Mucosa of descending colon (tissue), 3 donors: ENCODE data around the gene NELFB. TPM values are rescaled to one million over a fixed set of nuclear protein-coding genes. Genes with fewer than 3 reads are reported as not detected.

Experiments
- ATAC-seq: fragments of 200-7000 bp; cut with Tn5 transposase; one replicate; pipeline ENCODE4 v1.9.1; 2020; ENCODE audit warnings: mild to moderate bottlenecking, moderate library complexity
- DNase-seq, 3 donors: peaks; one replicate each; pipeline ENCODE4 v3.0.0-alpha.2; 2020
- H3K36me3 ChIP-seq: fragments of 200-600 bp; one replicate; pipeline ENCODE4 v1.8.0; 2021; ENCODE audit warnings: low read depth, mild to moderate bottlenecking
- H3K4me1 ChIP-seq: fragments of 200-600 bp; one replicate; pipeline ENCODE4 v1.8.0; 2021; ENCODE audit warnings: low read depth, mild to moderate bottlenecking
- H3K4me3 ChIP-seq: fragments of 200-600 bp; one replicate; pipeline ENCODE4 v1.8.0; 2021; ENCODE audit warnings: mild to moderate bottlenecking
- H3K9me3 ChIP-seq: fragments of 200-600 bp; one replicate; pipeline ENCODE4 v1.8.0; 2021; ENCODE audit warnings: mild to moderate bottlenecking
- CTCF ChIP-seq: fragments of 200-600 bp; IDR thresholded peaks from one replicate; pipeline ENCODE4 v1.8.0; 2022; ENCODE audit warnings: antibody characterized with exemption, mild to moderate bottlenecking
- intact Hi-C, 2 donors: fragments of 100-400 bp; cut with DNase I in 1 of 2; cut with micrococcal nuclease in 1 of 2; formaldehyde crosslinking; loops; one replicate each; pipeline versions ENCODE4 v1.11.0 to v1.11.1; 2022; cut with DNase I, micrococcal nuclease
- long read RNA-seq, 2 donors: library from polyadenylated mRNA; unstranded; transcript quantifications; one replicate each; pipeline ENCODE4 v2.0.0, GENCODE V29; 2019 to 2021
- total RNA-seq, 3 donors: library from RNA; stranded (reverse); fragmentation: NEBNext Ultra II Directional in 2 of 3; extraction: Animal tissue kit (Norgen Biotek cat#: 25700) in 2 of 3; gene quantifications; one replicate each; pipeline versions ENCODE4 v1.2.1 to v1.2.4, GENCODE V29; 2021 to 2023
- donor health status: DM: no; HTN: no; CAD: no; lungs with moderate emphysema.
- donor health status: DM: no; HTN: no; CAD: no.
- donor health status: DM: no; HTN: yes; CAD: no.

NELFB gene
- 10 to 100 TPM; 52.9 to 66.2 (median 60.5) TPM for total RNA-seq
- long read RNA-seq, donor 1, transcript NELFB-201 (13 exons, 2,698 nt): major isoform, 217 of 267 reads
- long read RNA-seq, donor 1, partial matches to known transcripts: 24 of 267 reads
- long read RNA-seq, donor 1, other reads (novel, unspliced or antisense): 26 of 267 reads
- long read RNA-seq, donor 2, partial matches to known transcripts: 2 of 6 reads
- long read RNA-seq, donor 2, other reads (novel, unspliced or antisense): 4 of 6 reads

- Histone ChIP-seq H3K9me3 (no peaks in the 10 kb centered on the region), H3K36me3 (no peaks in the 10 kb centered on the region)
Measured at GRCh38 chr9:137254624-137255447, at the start of gene NELFB. TSS of gene NELFB (plus strand) at chr9:137255327.

GRCh38 chr9:137206602-137207001 lies 48.5 kb upstream of the NELFB start:
- intact Hi-C loops: no loop called here
- H3K4me1 ChIP-seq: peaks cover 30% of the 10 kb centered on the region

More at GRCh38 chr9:137254624-137255447, at the start of gene NELFB:
- H3K4me3 ChIP-seq: peak within 1 kb of the TSS; percentile 96
- DNase-seq (peak; percentile 95 to 98 (median 96)), ATAC-seq (peak; percentile 89)
- intact Hi-C loops: no loop called here
- peaks cover 21% of the 10 kb centered on the region for H3K4me1 ChIP-seq
- TF ChIP-seq CTCF: no peak

DNA sequence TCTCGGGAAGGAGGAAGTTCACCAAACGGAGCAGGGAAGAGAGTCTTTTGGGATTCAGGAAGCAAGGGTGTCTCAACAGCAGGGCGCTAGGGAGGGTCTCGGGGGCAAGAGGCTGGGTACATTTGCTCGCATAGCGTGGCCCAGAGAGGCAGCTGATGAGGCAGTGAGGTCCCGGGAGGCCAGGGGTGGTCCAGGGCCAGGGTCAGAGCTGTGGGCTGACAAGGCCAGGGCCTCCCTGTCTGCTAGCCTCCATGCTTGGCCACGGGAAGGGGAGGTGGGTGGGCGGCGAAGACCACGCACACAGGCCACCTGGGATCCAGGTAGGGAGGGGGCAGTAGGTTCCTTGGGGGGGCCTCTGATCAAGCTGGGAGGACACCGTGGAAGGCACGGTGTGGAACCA lies 43.6 kb upstream of the NELFB start:
- Histone ChIP-seq H3K4me3 (no peak overlapping the region), H3K4me1 (peaks cover 1% of the 10 kb centered on the region), H3K9me3 (no peaks in the 10 kb centered on the region), H3K36me3 (no peaks in the 10 kb centered on the region)
- ATAC-seq (no peak), DNase-seq (no peak)
- TF ChIP-seq CTCF: no peak
- intact Hi-C loops: no loop called here

More at GRCh38 chr9:137206602-137207001, 48.5 kb upstream of the NELFB start:
- DNase-seq (no peak), ATAC-seq (no peak)
- H3K4me3 ChIP-seq: no peak overlapping the region
- no peaks in the 10 kb centered on the region for H3K9me3 ChIP-seq
- no peak for TF ChIP-seq CTCF
- H3K36me3 ChIP-seq: no peaks in the 10 kb centered on the region

- H3K36me3 ChIP-seq: no peaks in the 10 kb centered on the region
- H3K9me3 ChIP-seq: no peaks in the 10 kb centered on the region
- no peak for DNase-seq
- H3K4me3 ChIP-seq: no peak overlapping the region
- intact Hi-C loops: no loop called here
- no peak for TF ChIP-seq CTCF
- H3K4me1 ChIP-seq: no peaks in the 10 kb centered on the region
- no peak for ATAC-seq
Measured at GRCh38 chr9:137212520-137212919, 42.6 kb upstream of the NELFB start.

DNA sequence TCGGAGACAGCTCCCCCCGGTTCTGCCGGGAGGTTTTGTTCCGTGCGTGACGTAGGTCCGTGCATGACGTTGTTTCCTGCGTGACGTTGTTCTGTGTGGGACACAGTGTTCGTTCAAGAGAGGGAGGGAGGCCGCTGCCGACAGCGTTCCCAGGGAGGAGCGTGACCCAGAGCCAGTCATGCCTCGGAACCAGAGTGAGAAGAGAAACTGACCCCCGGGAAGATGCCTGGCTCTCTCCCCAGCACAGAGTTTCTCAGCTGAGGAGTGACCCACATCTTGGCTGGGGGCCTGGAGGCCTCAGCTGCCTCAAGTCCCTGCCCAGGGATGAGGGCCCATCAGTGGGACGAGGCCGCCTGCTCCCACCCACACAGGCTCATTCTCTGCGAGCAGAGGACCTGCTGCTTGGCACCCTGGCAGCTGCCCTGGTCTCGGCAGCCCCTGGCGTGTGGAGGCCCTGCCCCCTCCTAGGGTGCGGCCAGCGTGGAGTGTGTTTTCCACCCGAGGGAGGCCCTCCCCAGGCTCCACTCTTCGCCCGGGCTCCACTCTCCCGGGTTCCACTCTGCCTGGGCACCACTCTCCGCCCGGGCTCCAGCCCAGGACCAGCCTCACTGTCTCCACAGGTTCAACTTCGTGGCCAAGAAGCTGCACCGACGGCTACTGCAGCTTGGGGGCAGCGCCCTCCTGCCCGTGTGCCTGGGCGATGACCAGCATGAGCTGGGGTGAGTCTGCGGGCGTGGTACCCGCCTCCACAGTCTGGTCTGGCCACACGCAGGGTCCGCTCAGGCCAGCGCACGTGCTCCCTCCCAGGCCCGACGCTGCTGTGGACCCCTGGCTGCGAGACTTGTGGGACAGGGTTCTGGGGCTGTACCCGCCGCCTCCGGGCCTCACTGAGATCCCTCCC lies 41.7 kb upstream of the NELFB start:
- no peak for TF ChIP-seq CTCF
- DNase-seq (peak in 1 of 3 donors; percentile 14), ATAC-seq (no peak)
- H3K4me1 ChIP-seq: peaks cover 6% of the 10 kb centered on the region
- H3K36me3 ChIP-seq: no peaks in the 10 kb centered on the region
- H3K9me3 ChIP-seq: no peaks in the 10 kb centered on the region
- no peak overlapping the region for H3K4me3 ChIP-seq
- intact Hi-C loops: no loop called here
